Endodermal cell (in vitro differentiated cells): Measurements from ENCODE around the gene PRR33. TPM values are rescaled to one million over a fixed set of nuclear protein-coding genes. Genes with fewer than 3 reads are reported as not detected.

Experiments used
- DNase-seq: peaks from one replicate; pipeline ENCODE4 v3.0.0-alpha.2; 2017
- H3K27ac ChIP-seq: 2 replicates; pipeline ENCODE4 v1.5.1; 2013; ENCODE audit warnings: mild to moderate bottlenecking, low read depth, low read length, moderate library complexity
- H3K27me3 ChIP-seq: 2 replicates; pipeline ENCODE4 v1.6.1; 2013; ENCODE audit warnings: mild to moderate bottlenecking, low read length, moderate library complexity; ENCODE audit not compliant: insufficient read depth, control insufficient read depth, poor library complexity, severe bottlenecking
- H3K36me3 ChIP-seq: 2 replicates; pipeline ENCODE4 v1.7.0; 2013; ENCODE audit warnings: mild to moderate bottlenecking, low read length, moderate library complexity; ENCODE audit not compliant: control insufficient read depth, insufficient read depth
- H3K4me1 ChIP-seq: one replicate; pipeline ENCODE4 v1.7.0; 2013; ENCODE audit warnings: low read length; ENCODE audit not compliant: control insufficient read depth, insufficient read depth
- H3K4me3 ChIP-seq: 2 replicates; pipeline ENCODE4 v1.5.1; 2013; ENCODE audit warnings: mild to moderate bottlenecking, low read length, moderate library complexity
- H3K9ac ChIP-seq: 2 replicates; pipeline ENCODE4 v1.6.1; 2013; ENCODE audit warnings: mild to moderate bottlenecking, low read length, moderate library complexity; ENCODE audit not compliant: poor library complexity, severe bottlenecking; ENCODE audit errors: extremely low read depth
- H3K9me3 ChIP-seq: 2 replicates; pipeline ENCODE4 v1.6.1; 2013; ENCODE audit warnings: mild to moderate bottlenecking, low read length, moderate library complexity; ENCODE audit not compliant: control insufficient read depth
- H3K27ac Mint-ChIP-seq: 2 replicates; pipeline ENCODE4 v1.8.0; 2020; ENCODE audit warnings: mixed read lengths
- H3K27me3 Mint-ChIP-seq: 2 replicates; pipeline ENCODE4 v1.8.0; 2021; ENCODE audit warnings: mild to moderate bottlenecking, mixed read lengths; ENCODE audit not compliant: insufficient read depth
- H3K36me3 Mint-ChIP-seq: 2 replicates; pipeline ENCODE4 v1.8.0; 2020; ENCODE audit warnings: low read depth, mixed read lengths
- H3K4me1 Mint-ChIP-seq: 2 replicates; pipeline ENCODE4 v1.8.0; 2020; ENCODE audit warnings: mixed read lengths
- H3K4me3 Mint-ChIP-seq: 2 replicates; pipeline ENCODE4 v1.8.0; 2020; ENCODE audit warnings: mild to moderate bottlenecking, moderate library complexity, mixed read lengths
- H3K9me3 Mint-ChIP-seq: 2 replicates; pipeline ENCODE4 v1.8.0; 2020; ENCODE audit warnings: mild to moderate bottlenecking, mixed read lengths
- WGBS, 2 experiments: methylation state at CpG; one replicate each; pipeline versions ENCODE4 v1.1.5 to v1.1.7; 2013; ENCODE audit warnings: missing lambda C conversion rate in 2 of 2, mixed read lengths in 1 of 2; ENCODE audit not compliant: insufficient coverage in 1 of 2, insufficient read length in 1 of 2; 5-methylcytosine and 5-hydroxymethylcytosine counted together
- total RNA-seq, 2 donors: library from RNA; stranded (reverse); fragmentation: NEBNext Ultra II Directional in 1 of 2; extraction: Animal tissue kit (Norgen Biotek cat#: 25700) in 1 of 2; gene quantifications; 2 replicates in 1 of 2; 3 replicates in 1 of 2; pipeline ENCODE4 v1.2.1, GENCODE V29; 2021
- TF ChIP-seq, protein P1 (sequence below): fragments of 200-600 bp; sonication (generic); conservative IDR thresholded peaks from 2 replicates; pipeline ENCODE4 v1.5.0; 2021; ENCODE audit warnings: antibody characterized with exemption, mild to moderate bottlenecking

Gene PRR33
- total RNA-seq, 2 donors from 2014 or later: not detected

GRCh38 chr11:1847926-1848639 is 43.6 kb downstream of the PRR33 start:
- H3K27me3 Mint-ChIP-seq: peaks cover 2% of the 10 kb centered on the region
- DNase-seq: no peak
- Histone ChIP-seq H3K9ac (no peak overlapping the region), H3K27me3 (no peaks in the 10 kb centered on the region), H3K36me3 (no peaks in the 10 kb centered on the region), H3K27ac (no peak overlapping the region), H3K4me3 (no peak overlapping the region), H3K9me3 (no peaks in the 10 kb centered on the region), H3K4me1 (no peaks in the 10 kb centered on the region)
- no peaks in the 10 kb centered on the region for H3K4me1 Mint-ChIP-seq
- TF ChIP-seq, protein P1, sequence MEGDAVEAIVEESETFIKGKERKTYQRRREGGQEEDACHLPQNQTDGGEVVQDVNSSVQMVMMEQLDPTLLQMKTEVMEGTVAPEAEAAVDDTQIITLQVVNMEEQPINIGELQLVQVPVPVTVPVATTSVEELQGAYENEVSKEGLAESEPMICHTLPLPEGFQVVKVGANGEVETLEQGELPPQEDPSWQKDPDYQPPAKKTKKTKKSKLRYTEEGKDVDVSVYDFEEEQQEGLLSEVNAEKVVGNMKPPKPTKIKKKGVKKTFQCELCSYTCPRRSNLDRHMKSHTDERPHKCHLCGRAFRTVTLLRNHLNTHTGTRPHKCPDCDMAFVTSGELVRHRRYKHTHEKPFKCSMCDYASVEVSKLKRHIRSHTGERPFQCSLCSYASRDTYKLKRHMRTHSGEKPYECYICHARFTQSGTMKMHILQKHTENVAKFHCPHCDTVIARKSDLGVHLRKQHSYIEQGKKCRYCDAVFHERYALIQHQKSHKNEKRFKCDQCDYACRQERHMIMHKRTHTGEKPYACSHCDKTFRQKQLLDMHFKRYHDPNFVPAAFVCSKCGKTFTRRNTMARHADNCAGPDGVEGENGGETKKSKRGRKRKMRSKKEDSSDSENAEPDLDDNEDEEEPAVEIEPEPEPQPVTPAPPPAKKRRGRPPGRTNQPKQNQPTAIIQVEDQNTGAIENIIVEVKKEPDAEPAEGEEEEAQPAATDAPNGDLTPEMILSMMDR: no peak
- WGBS, 2 experiments: 92% methylated on average over 17 of the region's 18 CpGs; no CpG with 5 or more reads in 1 of the 2 experiments
- no peak overlapping the region for H3K4me3 Mint-ChIP-seq
- no peaks in the 10 kb centered on the region for H3K36me3 Mint-ChIP-seq
- no peaks in the 10 kb centered on the region for H3K9me3 Mint-ChIP-seq
- no peak overlapping the region for H3K27ac Mint-ChIP-seq

DNA sequence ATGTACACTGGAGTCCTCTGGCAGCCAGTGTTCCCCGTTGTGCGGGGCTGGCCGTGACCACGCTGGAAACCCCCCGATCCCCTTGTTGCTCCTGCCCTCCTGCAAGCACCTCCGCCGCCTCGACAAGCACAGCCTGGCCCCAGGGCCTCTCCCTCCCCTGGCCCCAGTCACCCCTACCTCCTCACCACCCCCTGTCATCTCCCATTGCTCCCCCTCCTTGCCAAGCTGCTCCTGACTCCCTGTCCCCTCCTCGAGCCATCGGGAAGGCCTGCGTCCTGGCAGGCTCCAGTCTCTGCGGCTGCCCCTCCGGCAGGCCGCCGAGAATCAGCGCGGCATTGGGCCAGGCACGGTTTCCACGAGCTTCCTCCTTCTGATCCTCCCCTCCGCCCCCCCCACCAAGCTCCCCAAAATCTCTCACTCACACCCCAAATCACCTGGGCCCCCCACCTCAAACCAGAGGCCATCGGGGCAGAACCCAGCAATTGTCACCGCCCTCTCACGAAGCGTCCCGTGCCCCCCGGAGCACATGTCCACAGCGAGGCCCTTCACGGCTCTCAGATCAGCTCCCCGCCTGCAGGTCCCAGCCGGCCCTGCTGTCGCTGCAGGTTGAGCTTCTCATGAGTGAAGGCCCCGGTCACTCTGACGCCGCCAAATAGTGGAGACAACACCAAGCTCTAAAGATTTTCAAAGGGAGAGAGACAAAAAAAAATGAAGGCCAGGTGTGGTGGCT is 44.5 kb downstream of the PRR33 start:
- Histone ChIP-seq H3K27ac (no peak overlapping the region), H3K9me3 (no peaks in the 10 kb centered on the region), H3K9ac (no peak overlapping the region), H3K27me3 (no peaks in the 10 kb centered on the region), H3K36me3 (no peaks in the 10 kb centered on the region), H3K4me1 (no peaks in the 10 kb centered on the region), H3K4me3 (no peak overlapping the region)
- Mint-ChIP-seq H3K36me3 (no peaks in the 10 kb centered on the region), H3K4me1 (no peaks in the 10 kb centered on the region), H3K27ac (peak overlapping the region; percentile 68), H3K4me3 (no peak overlapping the region), H3K27me3 (peaks cover 2% of the 10 kb centered on the region), H3K9me3 (no peaks in the 10 kb centered on the region)
- TF ChIP-seq, protein P1: no peak
- no peak for DNase-seq
- WGBS, 2 experiments: 89 to 92% methylated on average over 27 to 34 of the region's 34 CpGs

DNA sequence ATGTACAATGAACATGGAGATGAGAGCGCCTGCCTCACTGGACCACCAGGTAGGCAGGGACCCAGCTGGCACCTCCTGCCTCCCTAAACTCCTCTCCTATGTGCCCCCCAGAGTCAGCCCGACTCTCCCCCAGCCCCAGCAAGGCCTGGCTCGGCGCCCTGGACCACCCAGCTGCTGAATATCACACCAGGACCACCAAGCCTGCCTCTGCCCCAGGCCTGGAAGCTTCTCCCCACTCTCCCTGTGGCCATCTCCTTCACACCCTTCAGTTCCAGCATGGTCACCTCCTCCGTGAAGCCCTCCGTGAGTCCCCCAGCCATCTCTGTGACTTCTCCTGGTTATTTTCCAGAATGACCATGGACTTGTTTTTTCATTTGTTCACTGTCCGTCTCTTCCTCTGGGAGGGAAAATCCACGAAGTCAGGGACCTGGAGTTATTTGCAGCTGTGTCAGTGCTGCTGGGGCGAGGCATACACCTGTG is 45.2 kb downstream of the PRR33 start:
- no peak for DNase-seq
- Mint-ChIP-seq H3K36me3 (no peaks in the 10 kb centered on the region), H3K27me3 (peaks cover 2% of the 10 kb centered on the region), H3K4me3 (no peak overlapping the region), H3K4me1 (no peaks in the 10 kb centered on the region), H3K9me3 (no peaks in the 10 kb centered on the region), H3K27ac (no peak overlapping the region)
- Histone ChIP-seq H3K4me1 (no peaks in the 10 kb centered on the region), H3K4me3 (no peak overlapping the region), H3K27me3 (no peaks in the 10 kb centered on the region), H3K27ac (no peak overlapping the region), H3K9ac (no peak overlapping the region), H3K9me3 (no peaks in the 10 kb centered on the region), H3K36me3 (no peaks in the 10 kb centered on the region)
- 94 to 98% methylated on average over 8 to 9 of the region's 9 CpGs for WGBS, 2 experiments
- TF ChIP-seq, protein P1: no peak
